Colonic mucosa (tissue), 4 donors: Measurements from ENCODE around the gene RIN3. TPM values are rescaled to one million over a fixed set of nuclear protein-coding genes. Genes with fewer than 3 reads are reported as not detected.

Source experiments
- DNase-seq: peaks from one replicate; pipeline ENCODE4 v3.0.0-alpha.2; 2020
- H3K27ac ChIP-seq: fragments of 200-600 bp; one replicate; pipeline ENCODE4 v1.8.0; 2021
- H3K27me3 ChIP-seq: fragments of 200-600 bp; one replicate; pipeline ENCODE4 v1.8.0; 2021
- H3K36me3 ChIP-seq: fragments of 200-600 bp; one replicate; pipeline ENCODE4 v1.8.0; 2021
- H3K4me1 ChIP-seq: fragments of 200-600 bp; one replicate; pipeline ENCODE4 v1.8.0; 2021; ENCODE audit warnings: mild to moderate bottlenecking
- H3K4me3 ChIP-seq: fragments of 200-600 bp; one replicate; pipeline ENCODE4 v1.8.0; 2021
- H3K9ac ChIP-seq, 2 donors: one replicate each; pipeline ENCODE4 v1.7.0; 2013; ENCODE audit warnings: control low read depth in 2 of 2, low read depth in 2 of 2, low read length in 2 of 2
- H3K9me3 ChIP-seq: fragments of 200-600 bp; one replicate; pipeline ENCODE4 v1.8.0; 2021
- CTCF ChIP-seq: fragments of 200-600 bp; IDR thresholded peaks from one replicate; pipeline ENCODE4 v1.8.0; 2022; ENCODE audit warnings: antibody characterized with exemption, mild to moderate bottlenecking
- intact Hi-C: fragments of 100-400 bp; cut with DNase I; formaldehyde crosslinking; loops from one replicate; pipeline ENCODE4 v1.14.1; 2022
- total RNA-seq, 2 donors: library from RNA; stranded (reverse); fragmentation: NEBNext Ultra II Directional in 1 of 2; extraction: Animal tissue kit (Norgen Biotek cat#: 25700) in 1 of 2; gene quantifications; one replicate each; pipeline ENCODE4 v1.2.1, GENCODE V29; 2021
- donor health status: healthy.
- donor health status: DM: no; HTN: no; CAD: no.
- donor health status: DM: no; HTN: no; CAD: no.

The RIN3 gene
- total RNA-seq, 2 donors from 2014 or later = 18.4 to 23.2 TPM

GRCh38 chr14:92497391-92497790 is 16.2 kb upstream of the RIN3 start:
- intact Hi-C loops = no loop called here
- no peaks in the 10 kb centered on the region for H3K36me3 ChIP-seq
- no peak overlapping the region for H3K9ac ChIP-seq
- DNase-seq = peak; percentile 16
- no peaks in the 10 kb centered on the region for H3K9me3 ChIP-seq
- H3K27ac ChIP-seq = no peak overlapping the region
- H3K27me3 ChIP-seq = no peaks in the 10 kb centered on the region
- TF ChIP-seq CTCF = no peak
- no peaks in the 10 kb centered on the region for H3K4me1 ChIP-seq
- H3K4me3 ChIP-seq = no peak overlapping the region

- no peak overlapping the region for H3K4me3 ChIP-seq
- peak; percentile 11 for DNase-seq
- H3K36me3 ChIP-seq = no peaks in the 10 kb centered on the region
Observed at GRCh38 chr14:92499234-92499633, 14.3 kb upstream of the RIN3 start.

GRCh38 chr14:92500491-92500941 is 13.1 kb upstream of the RIN3 start:
- intact Hi-C loops = no loop called here
- no peak for DNase-seq

More at GRCh38 chr14:92499234-92499633, 14.3 kb upstream of the RIN3 start:
- Histone ChIP-seq H3K4me1 (no peaks in the 10 kb centered on the region), H3K27me3 (no peaks in the 10 kb centered on the region), H3K9me3 (no peaks in the 10 kb centered on the region), H3K27ac (no peak overlapping the region), H3K9ac (no peak overlapping the region)
- TF ChIP-seq CTCF = no peak
- intact Hi-C loops = no loop called here

GRCh38 chr14:92501891-92502351 is 11.7 kb upstream of the RIN3 start:
- no peak for DNase-seq
- intact Hi-C loops = no loop called here

More at GRCh38 chr14:92500491-92500941, 13.1 kb upstream of the RIN3 start:
- no peak for TF ChIP-seq CTCF
- no peaks in the 10 kb centered on the region for H3K36me3 ChIP-seq
- no peaks in the 10 kb centered on the region for H3K9me3 ChIP-seq
- H3K27me3 ChIP-seq = no peaks in the 10 kb centered on the region
- no peak overlapping the region for H3K9ac ChIP-seq
- H3K4me3 ChIP-seq = no peak overlapping the region
- no peaks in the 10 kb centered on the region for H3K4me1 ChIP-seq
- H3K27ac ChIP-seq = no peak overlapping the region

GRCh38 chr14:92502541-92503286 is 10.9 kb upstream of the RIN3 start:
- no peak overlapping the region for H3K9ac ChIP-seq
- intact Hi-C loops = no loop called here

More at GRCh38 chr14:92501891-92502351, 11.7 kb upstream of the RIN3 start:
- no peak for TF ChIP-seq CTCF
- no peak overlapping the region for H3K4me3 ChIP-seq
- H3K9me3 ChIP-seq = no peaks in the 10 kb centered on the region
- no peak overlapping the region for H3K9ac ChIP-seq
- no peaks in the 10 kb centered on the region for H3K4me1 ChIP-seq
- no peaks in the 10 kb centered on the region for H3K36me3 ChIP-seq
- no peaks in the 10 kb centered on the region for H3K27me3 ChIP-seq
- no peak overlapping the region for H3K27ac ChIP-seq

More at GRCh38 chr14:92502541-92503286, 10.9 kb upstream of the RIN3 start:
- H3K4me1 ChIP-seq = no peaks in the 10 kb centered on the region
- no peaks in the 10 kb centered on the region for H3K9me3 ChIP-seq
- H3K27me3 ChIP-seq = no peaks in the 10 kb centered on the region
- H3K36me3 ChIP-seq = no peaks in the 10 kb centered on the region
- H3K27ac ChIP-seq = no peak overlapping the region
- DNase-seq = no peak
- H3K4me3 ChIP-seq = no peak overlapping the region
- no peak for TF ChIP-seq CTCF
